ENCODE measurements around the gene HORMAD2.

Gene HORMAD2

DNA sequence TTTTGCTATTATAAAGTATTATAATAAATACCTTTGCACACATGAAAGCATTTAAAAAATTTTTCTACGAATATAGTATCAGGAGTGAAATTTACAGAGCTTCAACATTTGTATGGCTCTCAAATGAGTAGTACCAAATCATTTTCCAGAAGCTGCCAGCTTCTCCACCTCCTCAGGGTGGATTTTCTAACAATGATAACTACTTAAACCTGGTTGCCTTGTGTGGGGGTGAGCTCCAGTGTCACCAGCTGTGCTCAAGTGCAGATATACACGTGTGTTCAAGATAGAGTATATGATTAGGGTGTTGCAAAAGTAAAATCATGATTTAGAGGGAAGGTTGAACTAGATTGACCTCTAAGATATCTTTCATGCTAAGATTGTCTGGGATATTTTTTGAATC lies 48.2 kb downstream of the HORMAD2 start:
- H3K9ac ChIP-seq (ENCODE audit: low read length in 2 of 2), result no peak overlapping the region
- H3K4me3 ChIP-seq (ENCODE audit: low read length in 2 of 2), result no peak overlapping the region
- H3K27me3 ChIP-seq (ENCODE audit: control insufficient read depth in 1 of 2, insufficient read depth in 2 of 2, low read length in 2 of 2), result peaks cover 0 to 4% of the 10 kb centered on the region in 2 donors
- H3K36me3 ChIP-seq (ENCODE audit: control insufficient read depth in 2 of 2, insufficient read depth in 2 of 2, low read length in 2 of 2), result no peaks in the 10 kb centered on the region
- no peaks in the 10 kb centered on the region for H3K9me3 ChIP-seq (ENCODE audit: control insufficient read depth in 2 of 2, low read length in 2 of 2)
- no peaks in the 10 kb centered on the region for H3K4me1 ChIP-seq (ENCODE audit: control insufficient read depth, insufficient read depth, low read length)
- no peak overlapping the region for H3K27ac ChIP-seq (ENCODE audit: low read length)

GRCh38 chr22:30129636-30130035 lies 49.4 kb downstream of the HORMAD2 start:
- H3K9me3 ChIP-seq (ENCODE audit: control insufficient read depth in 2 of 2, low read length in 2 of 2), result no peaks in the 10 kb centered on the region
- H3K27me3 ChIP-seq (ENCODE audit: control insufficient read depth in 1 of 2, insufficient read depth in 2 of 2, low read length in 2 of 2), result peaks cover 0 to 4% of the 10 kb centered on the region in 2 donors
- no peaks in the 10 kb centered on the region for H3K36me3 ChIP-seq (ENCODE audit: control insufficient read depth in 2 of 2, insufficient read depth in 2 of 2, low read length in 2 of 2)
- H3K27ac ChIP-seq (ENCODE audit: low read length), result no peak overlapping the region
- no peak overlapping the region for H3K4me3 ChIP-seq (ENCODE audit: low read length in 2 of 2)
- H3K9ac ChIP-seq (ENCODE audit: low read length in 2 of 2), result no peak overlapping the region
- H3K4me1 ChIP-seq (ENCODE audit: control insufficient read depth, insufficient read depth, low read length), result no peaks in the 10 kb centered on the region

GRCh38 chr22:30132290-30132996 lies 52.2 kb downstream of the HORMAD2 start:
- Histone ChIP-seq H3K9me3 (ENCODE audit: control insufficient read depth in 2 of 2, low read length in 2 of 2) (no peaks in the 10 kb centered on the region), H3K4me1 (ENCODE audit: control insufficient read depth, insufficient read depth, low read length) (no peaks in the 10 kb centered on the region), H3K36me3 (ENCODE audit: control insufficient read depth in 2 of 2, insufficient read depth in 2 of 2, low read length in 2 of 2) (no peaks in the 10 kb centered on the region), H3K27me3 (ENCODE audit: control insufficient read depth in 1 of 2, insufficient read depth in 2 of 2, low read length in 2 of 2) (peaks cover 0 to 4% of the 10 kb centered on the region in 2 donors), H3K9ac (ENCODE audit: low read length in 2 of 2) (no peak overlapping the region), H3K27ac (ENCODE audit: low read length) (no peak overlapping the region), H3K4me3 (ENCODE audit: low read length in 2 of 2) (no peak overlapping the region)

GRCh38 chr22:30140414-30140813 lies 60.1 kb downstream of the HORMAD2 start:
- peaks cover 3 to 13% of the 10 kb centered on the region in 2 donors for H3K9me3 ChIP-seq (ENCODE audit: control insufficient read depth in 2 of 2, low read length in 2 of 2)
- no peaks in the 10 kb centered on the region for H3K27me3 ChIP-seq (ENCODE audit: control insufficient read depth in 1 of 2, insufficient read depth in 2 of 2, low read length in 2 of 2)
- H3K4me3 ChIP-seq (ENCODE audit: low read length in 2 of 2), result no peak overlapping the region
- H3K36me3 ChIP-seq (ENCODE audit: control insufficient read depth in 2 of 2, insufficient read depth in 2 of 2, low read length in 2 of 2), result no peaks in the 10 kb centered on the region
- no peak overlapping the region for H3K9ac ChIP-seq (ENCODE audit: low read length in 2 of 2)
- H3K4me1 ChIP-seq (ENCODE audit: control insufficient read depth, insufficient read depth, low read length), result no peaks in the 10 kb centered on the region
- no peak overlapping the region for H3K27ac ChIP-seq (ENCODE audit: low read length)

DNA sequence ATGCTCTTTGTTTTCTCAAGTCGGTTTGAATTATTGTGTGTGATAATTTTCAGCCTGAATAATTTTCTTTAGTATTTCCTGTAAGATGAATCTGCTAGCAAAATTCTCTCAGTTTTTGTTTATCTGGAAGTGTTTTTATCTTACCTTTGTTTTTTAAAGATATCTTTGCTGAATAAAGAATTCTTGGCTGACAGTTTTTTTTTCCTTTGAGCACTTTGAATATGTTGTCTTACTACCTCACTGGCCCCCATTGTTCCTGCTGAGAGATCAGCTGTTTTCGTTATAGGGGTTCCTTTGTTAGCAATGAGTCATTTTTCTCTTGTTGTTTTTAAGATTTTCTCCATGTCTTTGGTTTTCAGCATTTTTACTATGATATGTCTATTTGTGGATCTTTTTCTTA lies 63.0 kb downstream of the HORMAD2 start:
- Histone ChIP-seq H3K36me3 (ENCODE audit: control insufficient read depth in 2 of 2, insufficient read depth in 2 of 2, low read length in 2 of 2) (no peaks in the 10 kb centered on the region), H3K27me3 (ENCODE audit: control insufficient read depth in 1 of 2, insufficient read depth in 2 of 2, low read length in 2 of 2) (no peaks in the 10 kb centered on the region), H3K4me1 (ENCODE audit: control insufficient read depth, insufficient read depth, low read length) (no peaks in the 10 kb centered on the region), H3K27ac (ENCODE audit: low read length) (no peak overlapping the region), H3K4me3 (ENCODE audit: low read length in 2 of 2) (no peak overlapping the region), H3K9ac (ENCODE audit: low read length in 2 of 2) (no peak overlapping the region), H3K9me3 (ENCODE audit: control insufficient read depth in 2 of 2, low read length in 2 of 2) (peaks cover 3 to 13% of the 10 kb centered on the region in 2 donors)

- Histone ChIP-seq H3K27ac (ENCODE audit: low read length) (no peak overlapping the region), H3K9me3 (ENCODE audit: control insufficient read depth in 2 of 2, low read length in 2 of 2) (peaks cover 3 to 13% of the 10 kb centered on the region in 2 donors), H3K27me3 (ENCODE audit: control insufficient read depth in 1 of 2, insufficient read depth in 2 of 2, low read length in 2 of 2) (no peaks in the 10 kb centered on the region), H3K4me1 (ENCODE audit: control insufficient read depth, insufficient read depth, low read length) (no peaks in the 10 kb centered on the region), H3K4me3 (ENCODE audit: low read length in 2 of 2) (no peak overlapping the region), H3K36me3 (ENCODE audit: control insufficient read depth in 2 of 2, insufficient read depth in 2 of 2, low read length in 2 of 2) (no peaks in the 10 kb centered on the region), H3K9ac (ENCODE audit: low read length in 2 of 2) (no peak overlapping the region)
Measured at GRCh38 chr22:30144391-30144790, 64.1 kb downstream of the HORMAD2 start.

- Histone ChIP-seq H3K4me3 (ENCODE audit: low read length in 2 of 2) (no peak overlapping the region), H3K27ac (ENCODE audit: low read length) (no peak overlapping the region), H3K27me3 (ENCODE audit: control insufficient read depth in 1 of 2, insufficient read depth in 2 of 2, low read length in 2 of 2) (no peaks in the 10 kb centered on the region), H3K36me3 (ENCODE audit: control insufficient read depth in 2 of 2, insufficient read depth in 2 of 2, low read length in 2 of 2) (no peaks in the 10 kb centered on the region), H3K4me1 (ENCODE audit: control insufficient read depth, insufficient read depth, low read length) (no peaks in the 10 kb centered on the region), H3K9me3 (ENCODE audit: control insufficient read depth in 2 of 2, low read length in 2 of 2) (no peaks in the 10 kb centered on the region), H3K9ac (ENCODE audit: low read length in 2 of 2) (no peak overlapping the region)
Measured at GRCh38 chr22:30150212-30150611, 69.9 kb downstream of the HORMAD2 start.

GRCh38 chr22:30158277-30158676 lies 78.0 kb downstream of the HORMAD2 start:
- Histone ChIP-seq H3K27me3 (ENCODE audit: control insufficient read depth in 1 of 2, insufficient read depth in 2 of 2, low read length in 2 of 2) (no peaks in the 10 kb centered on the region), H3K4me1 (ENCODE audit: control insufficient read depth, insufficient read depth, low read length) (no peaks in the 10 kb centered on the region), H3K9ac (ENCODE audit: low read length in 2 of 2) (no peak overlapping the region)

DNA sequence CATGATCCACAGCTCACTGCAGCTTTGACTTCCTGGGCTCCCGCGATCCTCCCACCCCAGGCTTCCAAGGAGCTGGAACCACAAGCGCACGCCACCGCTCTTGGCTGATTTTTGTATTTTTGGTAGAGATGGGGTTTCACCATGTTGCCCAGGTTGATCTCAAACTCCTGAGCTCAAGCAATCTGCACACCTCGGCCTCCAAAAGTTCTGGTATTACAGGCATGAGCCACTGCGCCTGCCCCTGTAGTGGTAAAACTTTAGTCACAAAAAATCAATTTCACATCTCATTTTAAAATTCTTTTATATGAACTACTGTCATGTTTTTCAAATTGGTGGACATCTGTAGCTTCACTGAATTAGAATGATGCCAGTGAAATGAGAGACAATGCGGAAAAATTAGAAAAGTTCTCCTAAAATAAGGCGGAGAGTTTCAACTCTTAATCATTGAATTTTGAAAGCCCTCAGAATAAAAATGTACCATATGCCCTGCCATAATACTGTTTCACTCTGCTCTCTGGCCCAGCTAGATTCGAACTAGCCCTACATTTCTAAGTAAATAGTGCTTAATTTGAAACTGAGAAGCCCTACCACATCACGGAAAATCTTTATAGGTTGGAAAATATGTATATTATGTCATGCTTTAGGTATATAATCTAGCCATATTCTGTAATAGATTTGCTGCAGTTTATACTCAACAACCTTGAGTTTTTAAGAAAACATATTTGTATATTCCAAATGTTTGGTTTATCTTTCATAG lies 78.7 kb downstream of the HORMAD2 start:
- no peaks in the 10 kb centered on the region for H3K4me1 ChIP-seq (ENCODE audit: control insufficient read depth, insufficient read depth, low read length)
- no peak overlapping the region for H3K4me3 ChIP-seq (ENCODE audit: low read length in 2 of 2)
- H3K27me3 ChIP-seq (ENCODE audit: control insufficient read depth in 1 of 2, insufficient read depth in 2 of 2, low read length in 2 of 2), result no peaks in the 10 kb centered on the region
- no peak overlapping the region for H3K27ac ChIP-seq (ENCODE audit: low read length)
- no peak overlapping the region for H3K9ac ChIP-seq (ENCODE audit: low read length in 2 of 2)
- no peaks in the 10 kb centered on the region for H3K9me3 ChIP-seq (ENCODE audit: control insufficient read depth in 2 of 2, low read length in 2 of 2)
- H3K36me3 ChIP-seq (ENCODE audit: control insufficient read depth in 2 of 2, insufficient read depth in 2 of 2, low read length in 2 of 2), result no peaks in the 10 kb centered on the region

More at GRCh38 chr22:30158277-30158676, 78.0 kb downstream of the HORMAD2 start:
- H3K4me3 ChIP-seq (ENCODE audit: low read length in 2 of 2), result no peak overlapping the region
- H3K9me3 ChIP-seq (ENCODE audit: control insufficient read depth in 2 of 2, low read length in 2 of 2), result no peaks in the 10 kb centered on the region
- H3K27ac ChIP-seq (ENCODE audit: low read length), result no peak overlapping the region
- H3K36me3 ChIP-seq (ENCODE audit: control insufficient read depth in 2 of 2, insufficient read depth in 2 of 2, low read length in 2 of 2), result no peaks in the 10 kb centered on the region

DNA sequence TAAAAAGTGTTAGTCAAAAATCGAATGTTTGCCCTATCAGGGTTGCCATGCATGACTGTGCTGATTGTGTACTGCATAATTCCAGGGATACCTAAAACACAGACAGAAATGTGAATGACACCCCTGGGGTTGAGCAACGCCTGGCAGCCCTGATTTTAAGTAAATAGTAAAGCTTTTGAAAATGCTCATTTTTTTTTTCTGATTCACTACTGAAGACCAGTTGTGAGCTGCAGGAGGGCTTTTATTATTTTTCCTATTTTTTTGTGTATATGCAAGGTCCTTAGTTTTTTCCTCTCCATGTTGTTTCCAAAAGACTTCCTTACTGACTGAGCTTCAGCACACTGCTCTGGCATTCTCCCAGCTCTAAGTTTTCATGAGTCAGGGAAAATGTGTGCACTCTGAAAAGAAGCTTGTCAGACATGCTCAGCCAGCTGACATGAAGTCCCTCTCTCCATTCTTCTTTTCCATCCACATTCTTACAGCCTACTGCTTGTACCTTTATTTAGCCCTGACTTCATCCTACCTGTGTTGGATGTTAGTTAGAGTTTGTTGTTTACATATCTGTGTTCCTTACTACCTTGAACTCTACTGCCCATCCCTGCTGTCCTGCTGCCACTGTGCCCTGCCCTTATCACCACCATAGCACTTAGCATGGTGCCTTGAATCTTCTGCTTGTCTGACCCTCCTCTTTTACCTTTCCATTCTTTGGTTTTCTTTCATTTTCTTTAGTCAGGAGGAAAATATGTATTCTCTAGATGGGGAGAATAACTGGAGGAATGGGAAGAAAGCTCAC lies 79.5 kb downstream of the HORMAD2 start:
- Histone ChIP-seq H3K4me3 (ENCODE audit: low read length in 2 of 2) (no peak overlapping the region), H3K36me3 (ENCODE audit: control insufficient read depth in 2 of 2, insufficient read depth in 2 of 2, low read length in 2 of 2) (no peaks in the 10 kb centered on the region), H3K27me3 (ENCODE audit: control insufficient read depth in 1 of 2, insufficient read depth in 2 of 2, low read length in 2 of 2) (no peaks in the 10 kb centered on the region), H3K9ac (ENCODE audit: low read length in 2 of 2) (no peak overlapping the region), H3K9me3 (ENCODE audit: control insufficient read depth in 2 of 2, low read length in 2 of 2) (no peaks in the 10 kb centered on the region), H3K27ac (ENCODE audit: low read length) (no peak overlapping the region), H3K4me1 (ENCODE audit: control insufficient read depth, insufficient read depth, low read length) (no peaks in the 10 kb centered on the region)

Data from stomach smooth muscle (tissue), 2 donors.